Central memory CD8-positive, alpha-beta T cell (primary cell): ENCODE results near the gene OR51B2.
"Not testable (repeated sequence)": the region's sequence is repeated elsewhere in the genome, so short reads cannot be mapped to it uniquely, and the experiment has no call there.

Source experiments
- ATAC-seq: fragments of 150-1000 bp; cut with Tn5 transposase; replicated peaks from 2 replicates; pipeline ENCODE4 v1.10.0; 2022; ENCODE audit warnings: mild to moderate bottlenecking, moderate FRiP score, moderate number of reproducible peaks; ENCODE audit not compliant: poor library complexity, severe bottlenecking; ENCODE audit errors: extremely low read depth
- DNase-seq, 2 donors: peaks; one replicate each; pipeline ENCODE4 v3.0.0; 2021; ENCODE audit warnings: low spot score in 2 of 2
- H3K27ac Mint-ChIP-seq: one replicate; pipeline ENCODE4 v1.8.0; 2022; ENCODE audit warnings: low read depth, mild to moderate bottlenecking, moderate library complexity, mixed read lengths
- H3K27me3 Mint-ChIP-seq: one replicate; pipeline ENCODE4 v1.8.0; 2022; ENCODE audit warnings: mixed read lengths
- H3K36me3 Mint-ChIP-seq: one replicate; pipeline ENCODE4 v1.8.0; 2022; ENCODE audit warnings: mild to moderate bottlenecking, moderate library complexity, mixed read lengths; ENCODE audit not compliant: insufficient read depth
- H3K4me1 Mint-ChIP-seq: one replicate; pipeline ENCODE4 v1.8.0; 2022; ENCODE audit warnings: mixed read lengths
- H3K4me3 Mint-ChIP-seq: one replicate; pipeline ENCODE4 v1.8.0; 2022; ENCODE audit warnings: mild to moderate bottlenecking, moderate library complexity, mixed read lengths
- H3K9me3 Mint-ChIP-seq: one replicate; pipeline ENCODE4 v1.8.0; 2022; ENCODE audit warnings: mixed read lengths

Gene OR51B2, protein sequence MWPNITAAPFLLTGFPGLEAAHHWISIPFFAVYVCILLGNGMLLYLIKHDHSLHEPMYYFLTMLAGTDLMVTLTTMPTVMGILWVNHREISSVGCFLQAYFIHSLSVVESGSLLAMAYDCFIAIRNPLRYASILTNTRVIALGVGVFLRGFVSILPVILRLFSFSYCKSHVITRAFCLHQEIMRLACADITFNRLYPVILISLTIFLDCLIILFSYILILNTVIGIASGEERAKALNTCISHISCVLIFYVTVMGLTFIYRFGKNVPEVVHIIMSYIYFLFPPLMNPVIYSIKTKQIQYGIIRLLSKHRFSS

DNA sequence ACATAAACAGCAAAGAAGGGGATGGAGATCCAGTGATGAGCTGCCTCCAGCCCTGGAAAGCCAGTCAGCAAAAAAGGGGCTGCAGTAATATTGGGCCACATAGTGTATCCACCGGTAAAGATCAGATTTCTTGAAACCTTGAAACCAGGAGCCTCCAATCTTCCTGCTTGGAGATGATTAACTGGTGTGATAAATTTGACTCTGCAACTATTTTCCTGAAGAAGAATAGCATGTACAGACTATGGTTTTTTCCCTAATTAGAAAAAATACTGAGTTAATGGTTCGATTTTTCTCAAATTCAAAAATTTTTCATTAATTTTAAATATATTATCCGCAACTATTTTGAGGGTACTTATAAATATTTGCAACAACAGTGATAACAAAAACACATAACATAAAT lies at the start of gene OR51B2:
Gene OR51B2, minus strand, starts transcription at position 101 of the 400 bp plus-strand sequence. Its CDS starts 0 bp downstream, at position 101.
- ATAC-seq = no peak
- DNase-seq = no peak
- H3K27ac Mint-ChIP-seq = no peak within 1 kb of the TSS
- no peaks in the 10 kb centered on the region for H3K9me3 Mint-ChIP-seq
- H3K36me3 Mint-ChIP-seq = no peaks in the 10 kb centered on the region
- H3K4me1 Mint-ChIP-seq = no peaks in the 10 kb centered on the region
- H3K4me3 Mint-ChIP-seq = no peak within 1 kb of the TSS
- no peaks in the 10 kb centered on the region for H3K27me3 Mint-ChIP-seq

DNA sequence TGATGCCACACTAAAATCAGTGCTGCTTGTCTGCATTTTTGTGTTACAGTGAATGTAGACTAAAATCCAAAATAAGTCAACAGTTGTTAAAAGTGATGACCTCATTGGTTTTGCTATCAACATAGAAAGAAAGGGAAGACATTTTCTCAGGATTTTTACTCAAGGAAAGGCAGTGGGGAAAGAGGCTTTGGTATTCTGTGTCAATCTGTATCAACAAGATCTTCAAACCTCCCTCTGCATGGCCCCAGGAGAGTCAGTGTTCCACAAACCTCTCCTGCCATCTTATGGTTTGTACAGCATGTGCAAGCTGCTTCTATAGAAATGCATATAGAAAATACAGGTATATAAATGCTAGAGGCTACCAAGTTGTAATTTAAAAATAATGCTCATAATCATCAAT lies 45.7 kb upstream of the OR51B2 start:
- Mint-ChIP-seq H3K4me3 (no peak overlapping the region), H3K27me3 (peaks cover 31% of the 10 kb centered on the region), H3K36me3 (peaks cover 2% of the 10 kb centered on the region), H3K27ac (no peak overlapping the region), H3K4me1 (no peaks in the 10 kb centered on the region), H3K9me3 (peaks cover 6% of the 10 kb centered on the region)
- ATAC-seq = no peak
- DNase-seq = no peak

DNA sequence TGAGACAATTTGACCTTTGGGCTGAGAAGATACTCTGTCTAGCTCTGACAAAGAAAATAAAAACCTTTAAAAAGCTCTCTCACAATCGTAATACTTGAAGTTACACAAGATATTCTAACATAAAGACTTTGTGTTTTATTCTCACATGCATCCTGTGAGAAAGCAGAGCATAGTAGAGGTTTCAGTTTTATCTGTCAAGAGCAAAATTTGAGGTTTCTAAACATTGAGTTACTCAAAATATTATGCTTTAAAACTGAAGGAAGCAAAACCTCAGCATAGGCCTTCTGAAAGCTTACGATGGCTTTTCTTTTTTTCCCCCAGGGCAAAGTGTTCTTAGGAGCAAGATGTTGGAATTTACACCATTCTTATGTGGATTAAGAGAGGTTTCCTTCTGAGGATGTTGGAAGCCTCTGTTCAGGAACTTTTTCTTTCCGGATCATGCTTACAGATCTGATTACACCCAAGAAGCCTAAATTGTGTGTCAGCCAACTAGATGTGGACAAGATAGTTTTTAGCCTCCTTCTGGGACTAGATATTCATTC lies 44.5 kb upstream of the OR51B2 start:
- Mint-ChIP-seq H3K36me3 (peaks cover 2% of the 10 kb centered on the region), H3K27me3 (peaks cover 23% of the 10 kb centered on the region), H3K4me1 (no peaks in the 10 kb centered on the region), H3K9me3 (peaks cover 6% of the 10 kb centered on the region), H3K27ac (no peak overlapping the region), H3K4me3 (no peak overlapping the region)
- DNase-seq (no peak), ATAC-seq (no peak)

- H3K36me3 Mint-ChIP-seq = peaks cover 2% of the 10 kb centered on the region
- ATAC-seq = no peak
- no peak overlapping the region for H3K27ac Mint-ChIP-seq
- H3K4me3 Mint-ChIP-seq = no peak overlapping the region
- H3K27me3 Mint-ChIP-seq = peaks cover 15% of the 10 kb centered on the region
- peaks cover 6% of the 10 kb centered on the region for H3K9me3 Mint-ChIP-seq
- DNase-seq = no peak
- no peaks in the 10 kb centered on the region for H3K4me1 Mint-ChIP-seq
Measured at GRCh38 chr11:5367448-5368074, 43.5 kb upstream of the OR51B2 start.

DNA sequence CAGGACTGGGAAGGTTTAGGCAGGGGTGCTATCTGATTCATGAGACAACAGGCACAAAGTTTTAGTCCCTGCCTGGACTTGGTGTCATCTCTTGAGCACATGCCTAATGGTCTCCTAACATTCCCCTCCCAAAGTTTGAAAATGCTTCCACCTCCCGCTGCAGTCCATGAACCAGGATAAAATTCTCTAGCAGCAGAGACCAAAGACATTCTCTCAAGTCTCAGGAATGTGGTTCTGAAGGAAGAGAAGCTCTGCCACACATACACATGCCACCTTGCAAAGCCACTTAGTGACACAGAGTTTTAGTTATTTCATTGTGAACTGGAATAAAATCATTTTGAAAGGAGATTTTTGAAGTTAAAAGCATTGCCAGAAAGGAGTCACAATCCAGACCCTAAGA lies 42.8 kb upstream of the OR51B2 start:
- Mint-ChIP-seq H3K27me3 (peaks cover 14% of the 10 kb centered on the region), H3K36me3 (peaks cover 2% of the 10 kb centered on the region), H3K27ac (no peak overlapping the region), H3K4me3 (no peak overlapping the region), H3K4me1 (no peaks in the 10 kb centered on the region), H3K9me3 (peaks cover 6% of the 10 kb centered on the region)
- DNase-seq = no peak
- no peak for ATAC-seq

DNA sequence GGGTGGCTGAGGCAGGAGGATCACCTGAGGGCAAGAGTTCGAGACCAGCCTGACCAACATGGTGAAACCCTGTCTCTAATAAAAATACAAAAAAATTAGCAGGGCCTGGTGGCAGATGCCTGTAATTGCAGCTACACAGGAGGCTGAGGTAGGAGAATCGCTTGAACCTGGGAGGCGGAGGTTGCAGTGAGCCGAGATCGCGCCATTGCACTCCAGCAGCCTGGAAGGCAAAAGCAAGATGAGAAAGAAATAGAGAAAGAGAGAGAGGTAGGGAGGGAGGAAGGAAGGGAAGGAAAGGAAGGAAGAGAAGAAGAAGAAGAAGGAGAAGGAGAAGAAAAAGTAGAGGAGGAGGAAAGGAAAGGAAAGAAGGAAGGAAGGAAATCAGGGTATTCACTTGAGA lies 42.3 kb upstream of the OR51B2 start:
- H3K9me3 Mint-ChIP-seq, ATAC-seq, H3K4me3 Mint-ChIP-seq, DNase-seq, H3K27ac Mint-ChIP-seq, H3K36me3 Mint-ChIP-seq, H3K4me1 Mint-ChIP-seq: not testable (repeated sequence)
- H3K27me3 Mint-ChIP-seq = peaks cover 14% of the 10 kb centered on the region

DNA sequence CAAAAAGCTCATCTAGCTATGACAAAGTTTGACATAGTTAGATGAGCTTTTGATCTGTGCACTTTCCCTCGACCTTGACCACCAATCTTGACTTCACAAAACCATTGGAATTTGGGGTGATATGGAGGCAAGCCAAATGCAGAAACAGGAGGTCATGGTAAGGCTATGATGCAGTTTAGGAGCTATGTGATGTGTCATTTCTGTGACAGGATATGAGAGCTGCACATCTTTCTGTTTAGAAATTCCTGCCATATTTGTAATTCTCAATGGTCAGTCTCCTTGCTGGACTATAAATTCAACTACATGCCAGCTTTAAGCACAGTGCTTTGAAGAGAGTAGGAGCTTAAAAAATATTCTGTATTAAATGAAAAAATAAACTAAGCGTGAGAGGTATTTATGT lies 40.1 kb upstream of the OR51B2 start:
- no peak for ATAC-seq
- H3K36me3 Mint-ChIP-seq = peaks cover 2% of the 10 kb centered on the region

GRCh38 chr11:5363679-5364078 lies 39.6 kb upstream of the OR51B2 start:
- Mint-ChIP-seq H3K27ac (no peak overlapping the region), H3K4me1 (no peaks in the 10 kb centered on the region), H3K27me3 (peaks cover 14% of the 10 kb centered on the region), H3K4me3 (no peak overlapping the region), H3K36me3 (peaks cover 2% of the 10 kb centered on the region), H3K9me3 (peaks cover 6% of the 10 kb centered on the region)
- no peak for DNase-seq
- no peak for ATAC-seq

More for the DNA sequence above, 40.1 kb upstream of the OR51B2 start:
- H3K4me3 Mint-ChIP-seq = no peak overlapping the region
- peaks cover 6% of the 10 kb centered on the region for H3K9me3 Mint-ChIP-seq
- H3K27ac Mint-ChIP-seq = no peak overlapping the region
- DNase-seq = no peak
- no peaks in the 10 kb centered on the region for H3K4me1 Mint-ChIP-seq
- H3K27me3 Mint-ChIP-seq = peaks cover 14% of the 10 kb centered on the region

GRCh38 chr11:5362017-5362625 lies 38.0 kb upstream of the OR51B2 start:
- no peak for ATAC-seq
- H3K4me3 Mint-ChIP-seq = no peak overlapping the region
- DNase-seq = no peak
- no peaks in the 10 kb centered on the region for H3K4me1 Mint-ChIP-seq
- peaks cover 14% of the 10 kb centered on the region for H3K27me3 Mint-ChIP-seq
- peaks cover 6% of the 10 kb centered on the region for H3K9me3 Mint-ChIP-seq
- peaks cover 2% of the 10 kb centered on the region for H3K36me3 Mint-ChIP-seq
- H3K27ac Mint-ChIP-seq = no peak overlapping the region

DNA sequence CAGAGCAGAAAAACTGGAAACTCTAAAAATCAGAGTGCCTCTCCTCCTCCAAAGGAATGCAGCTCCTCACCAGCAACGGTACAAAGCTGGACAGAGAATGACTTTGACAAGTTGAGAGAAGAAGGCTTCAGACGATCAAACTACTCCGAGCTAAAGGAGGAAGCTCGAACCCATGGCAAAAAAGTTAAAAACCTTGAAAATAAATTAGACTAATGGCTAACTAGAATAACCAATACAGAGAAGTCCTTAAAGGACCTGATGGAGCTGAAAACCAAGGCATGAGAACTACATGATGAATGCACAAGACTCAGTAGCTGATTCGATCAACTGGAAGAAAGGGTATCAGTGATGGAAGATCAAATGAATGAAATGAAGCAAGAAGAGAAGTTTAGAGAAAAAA lies 31.9 kb upstream of the OR51B2 start:
- not testable (repeated sequence) for H3K27me3 Mint-ChIP-seq, H3K27ac Mint-ChIP-seq, H3K9me3 Mint-ChIP-seq, ATAC-seq, DNase-seq, H3K4me3 Mint-ChIP-seq, H3K36me3 Mint-ChIP-seq, H3K4me1 Mint-ChIP-seq

DNA sequence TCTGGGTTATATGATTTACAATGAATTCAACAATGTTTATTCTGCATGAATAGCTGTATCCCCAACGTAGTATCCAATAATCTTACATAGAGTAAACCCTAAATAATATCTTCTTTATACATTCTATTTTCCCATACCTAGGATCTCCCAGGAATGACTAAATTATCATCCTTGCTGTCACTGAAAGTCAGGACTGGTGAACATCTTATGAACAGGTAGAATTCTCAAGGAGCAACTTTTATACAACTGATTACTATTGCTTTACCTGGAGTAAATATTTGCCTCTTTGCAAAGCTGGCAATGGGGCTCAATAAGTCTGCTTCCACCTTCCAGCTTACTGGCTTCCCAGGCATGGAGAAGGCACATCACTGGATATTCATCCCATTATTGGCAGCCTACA lies 27.1 kb upstream of the OR51B2 start, which contains the start of gene OR51B6:
Gene OR51B6, plus strand, starts transcription at position 301 of the 400 bp plus-strand sequence. Its CDS starts 0 bp downstream, at position 301.
- Mint-ChIP-seq H3K9me3 (peaks cover 9% of the 10 kb centered on the region), H3K27ac (no peak within 1 kb of the TSS), H3K36me3 (no peaks in the 10 kb centered on the region)

DNA sequence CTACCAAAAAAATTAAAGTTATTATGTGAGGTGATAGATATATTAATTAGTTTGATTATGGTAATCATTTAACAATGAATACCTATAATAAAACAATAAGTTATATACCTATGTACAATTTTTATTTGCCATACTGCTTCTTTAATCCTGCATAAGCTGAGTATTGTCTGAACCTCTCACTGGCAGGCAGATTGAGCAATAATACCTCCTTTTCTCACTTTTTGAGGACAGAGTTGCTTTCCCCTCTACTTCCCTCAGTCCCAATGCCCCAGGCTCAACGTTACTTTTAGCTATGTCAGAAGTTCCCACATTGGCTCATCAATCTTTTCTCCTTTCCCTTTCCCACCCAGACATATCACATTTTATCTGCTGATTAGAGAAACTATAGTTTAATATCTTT lies 25.5 kb upstream of the OR51B2 start:
- H3K4me3 Mint-ChIP-seq = no peak overlapping the region
- peaks cover 9% of the 10 kb centered on the region for H3K9me3 Mint-ChIP-seq
- DNase-seq (no peak), ATAC-seq (no peak)
- H3K36me3 Mint-ChIP-seq = no peaks in the 10 kb centered on the region
- H3K27ac Mint-ChIP-seq = no peak overlapping the region
- peaks cover 3% of the 10 kb centered on the region for H3K27me3 Mint-ChIP-seq
- no peaks in the 10 kb centered on the region for H3K4me1 Mint-ChIP-seq

More for the DNA sequence above, 27.1 kb upstream of the OR51B2 start, which contains the start of gene OR51B6:
- Mint-ChIP-seq H3K4me1 (no peaks in the 10 kb centered on the region), H3K27me3 (peaks cover 8% of the 10 kb centered on the region), H3K4me3 (no peak within 1 kb of the TSS)
- no peak for DNase-seq
- no peak for ATAC-seq
